Neural progenitor cell (in vitro differentiated cells): ENCODE measurements around the gene MR1.

ENCODE experiments used
- CTCF ChIP-seq: fragments of 200-600 bp; sonication (generic); IDR thresholded peaks from 2 replicates; pipeline ENCODE4 v1.5.1; 2017; ENCODE audit warnings: antibody characterized with exemption, mild to moderate bottlenecking
- EZH2 ChIP-seq: fragments of 200-600 bp; sonication (generic); IDR thresholded peaks from 2 replicates; pipeline ENCODE4 v1.6.1; 2017; ENCODE audit warnings: antibody characterized with exemption, mild to moderate bottlenecking, moderate library complexity
- EZH2phosphoT487 ChIP-seq: fragments of 200-600 bp; sonication (generic); IDR thresholded peaks from 2 replicates; pipeline ENCODE4 v1.6.1; 2017; ENCODE audit warnings: antibody characterized with exemption

GRCh38 chr1:181088079-181089016 lies 54.6 kb downstream of the MR1 start, which contains the start of gene IER5:
- no peak for TF ChIP-seq CTCF
- TF ChIP-seq EZH2phosphoT487: no peak
- TF ChIP-seq EZH2: no peak
